Activated CD4-positive, alpha-beta T cell treated with anti-CD3 and anti-CD28 coated beads, Interleukin-2, Interleukin-4, amounts not matched to agents 100 ng/mL and 50 ng/mL, durations not matched to agents 16 hours and 8 hours (primary cell): ENCODE results near the gene SLC6A13.

Source experiments
- DNase-seq: peaks from one replicate; pipeline ENCODE4 v3.0.0-alpha.2; 2020; ENCODE audit warnings: low spot score

SLC6A13 gene

GRCh38 chr12:214003-214741, 48.5 kb downstream of the SLC6A13 start, which contains the start of gene SLC6A12:
Gene SLC6A12 (minus strand): TSS chr12:214157. CDS start chr12:209986, 4,171 bp downstream.
- no peak for DNase-seq

- no peak for DNase-seq
Observed at GRCh38 chr12:213527-213932, 49.1 kb downstream of the SLC6A13 start.

- no peak for DNase-seq
Observed at GRCh38 chr12:212715-213526, 49.7 kb downstream of the SLC6A13 start.

GRCh38 chr12:212415-212714, 50.3 kb downstream of the SLC6A13 start:
- no peak for DNase-seq

GRCh38 chr12:211639-212414, 50.8 kb downstream of the SLC6A13 start:
- no peak for DNase-seq

- no peak for DNase-seq
Observed at GRCh38 chr12:211142-211465, 51.5 kb downstream of the SLC6A13 start.

- DNase-seq: no peak
Observed at GRCh38 chr12:210277-211141, 52.1 kb downstream of the SLC6A13 start.

GRCh38 chr12:209851-210250, 52.8 kb downstream of the SLC6A13 start:
- DNase-seq: no peak

GRCh38 chr12:209246-209645, 53.4 kb downstream of the SLC6A13 start:
- DNase-seq: no peak

GRCh38 chr12:208813-209212, 53.8 kb downstream of the SLC6A13 start:
- DNase-seq: no peak

GRCh38 chr12:207804-208203, 54.8 kb downstream of the SLC6A13 start:
- DNase-seq: no peak

GRCh38 chr12:206746-207440, 55.7 kb downstream of the SLC6A13 start:
- DNase-seq: no peak

GRCh38 chr12:205026-205425, 57.6 kb downstream of the SLC6A13 start:
- DNase-seq: no peak

GRCh38 chr12:204261-204678, 58.4 kb downstream of the SLC6A13 start:
- DNase-seq: no peak

- DNase-seq: no peak
Observed at GRCh38 chr12:203462-204260, 59.0 kb downstream of the SLC6A13 start.

GRCh38 chr12:203074-203461, 59.6 kb downstream of the SLC6A13 start:
- no peak for DNase-seq

- DNase-seq: no peak
Observed at GRCh38 chr12:202081-202731, 60.4 kb downstream of the SLC6A13 start.

- DNase-seq: no peak
Observed at GRCh38 chr12:201361-201760, 61.3 kb downstream of the SLC6A13 start.

GRCh38 chr12:198705-199104, 63.9 kb downstream of the SLC6A13 start:
- no peak for DNase-seq
